Cardiac muscle cell (in vitro differentiated cells and primary cell): ENCODE measurements around the gene SYCP2L. TPM values are rescaled to one million over a fixed set of nuclear protein-coding genes. Genes with fewer than 3 reads are reported as not detected.

Experiments used
- DNase-seq, 2 donors: peaks; one replicate each; pipeline versions ENCODE4 v3.0.0 to v3.0.0-alpha.2; 2010 to 2017; ENCODE audit warnings: low read depth in 1 of 2, low spot score in 1 of 2
- H3K27ac ChIP-seq: fragments of 200-600 bp; sonication (generic); 2 replicates; pipeline ENCODE4 v1.5.1; 2016
- H3K27me3 ChIP-seq: fragments of 200-600 bp; sonication (generic); 2 replicates; pipeline ENCODE4 v1.6.0; 2016; ENCODE audit warnings: control low read depth
- H3K36me3 ChIP-seq: fragments of 200-600 bp; sonication (generic); 2 replicates; pipeline ENCODE4 v1.5.1; 2016; ENCODE audit warnings: control low read depth
- H3K4me1 ChIP-seq: fragments of 200-600 bp; sonication (generic); 2 replicates; pipeline ENCODE4 v1.8.1; 2017; ENCODE audit warnings: low read depth, mild to moderate bottlenecking, mixed run types
- H3K4me3 ChIP-seq: fragments of 200-600 bp; sonication (generic); 2 replicates; pipeline ENCODE4 v1.5.1; 2016; ENCODE audit warnings: mild to moderate bottlenecking
- H3K9me3 ChIP-seq: fragments of 200-600 bp; sonication (generic); 2 replicates; pipeline ENCODE4 v1.5.1; 2017; ENCODE audit warnings: low read depth, mild to moderate bottlenecking, control low read depth
- polyA plus RNA-seq: library from polyadenylated mRNA; unstranded; fragments of >200 nt; fragmentation: Nextera tagmentation; extraction: Ambion mirVana; gene quantifications from 2 replicates; pipeline ENCODE4 v1.2.1, GENCODE V29; 2016
- total RNA-seq: library from RNA; depleted of rRNA; stranded (reverse); fragments of >200 nt; gene quantifications from 2 replicates; pipeline ENCODE4 v1.2.3, GENCODE V29; 2016
- TF ChIP-seq, protein P1 (sequence below): IDR thresholded peaks from 2 replicates; pipeline ENCODE4 v1.5.1; 2012; ENCODE audit warnings: low read depth, mild to moderate bottlenecking, low read length

Gene SYCP2L
- total and polyA plus RNA-seq, 2 experiments from 2014 or later: 0.51 to 3.4 TPM

DNA sequence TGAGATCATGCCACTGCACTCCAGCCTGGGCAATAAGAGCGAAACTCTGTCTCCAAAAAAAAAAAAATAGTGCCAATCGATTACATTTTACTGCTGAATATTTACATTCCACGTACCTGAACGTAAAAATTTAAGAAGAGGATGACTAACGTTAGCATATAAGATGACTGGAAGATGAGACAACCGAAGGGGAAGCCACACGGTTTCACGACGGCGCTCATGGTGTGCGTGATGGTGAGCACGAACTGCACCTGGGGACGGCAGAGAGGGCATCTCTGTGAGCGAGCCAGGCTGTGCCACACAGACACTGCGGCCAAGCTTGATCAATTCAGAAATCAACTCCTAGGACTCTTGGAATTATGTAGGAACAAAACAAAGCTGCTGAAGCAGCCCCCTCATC is 102.7 kb downstream of the SYCP2L start:
- Histone ChIP-seq H3K4me1 (no peaks in the 10 kb centered on the region), H3K9me3 (no peaks in the 10 kb centered on the region), H3K36me3 (no peaks in the 10 kb centered on the region), H3K27ac (no peak overlapping the region), H3K4me3 (no peak overlapping the region), H3K27me3 (no peaks in the 10 kb centered on the region)
- DNase-seq: no peak
- TF ChIP-seq, protein P1, sequence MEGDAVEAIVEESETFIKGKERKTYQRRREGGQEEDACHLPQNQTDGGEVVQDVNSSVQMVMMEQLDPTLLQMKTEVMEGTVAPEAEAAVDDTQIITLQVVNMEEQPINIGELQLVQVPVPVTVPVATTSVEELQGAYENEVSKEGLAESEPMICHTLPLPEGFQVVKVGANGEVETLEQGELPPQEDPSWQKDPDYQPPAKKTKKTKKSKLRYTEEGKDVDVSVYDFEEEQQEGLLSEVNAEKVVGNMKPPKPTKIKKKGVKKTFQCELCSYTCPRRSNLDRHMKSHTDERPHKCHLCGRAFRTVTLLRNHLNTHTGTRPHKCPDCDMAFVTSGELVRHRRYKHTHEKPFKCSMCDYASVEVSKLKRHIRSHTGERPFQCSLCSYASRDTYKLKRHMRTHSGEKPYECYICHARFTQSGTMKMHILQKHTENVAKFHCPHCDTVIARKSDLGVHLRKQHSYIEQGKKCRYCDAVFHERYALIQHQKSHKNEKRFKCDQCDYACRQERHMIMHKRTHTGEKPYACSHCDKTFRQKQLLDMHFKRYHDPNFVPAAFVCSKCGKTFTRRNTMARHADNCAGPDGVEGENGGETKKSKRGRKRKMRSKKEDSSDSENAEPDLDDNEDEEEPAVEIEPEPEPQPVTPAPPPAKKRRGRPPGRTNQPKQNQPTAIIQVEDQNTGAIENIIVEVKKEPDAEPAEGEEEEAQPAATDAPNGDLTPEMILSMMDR: no peak

- H3K4me1 ChIP-seq: no peaks in the 10 kb centered on the region
- no peaks in the 10 kb centered on the region for H3K36me3 ChIP-seq
- peak in 1 of 2 donors; percentile 23 for DNase-seq
- no peaks in the 10 kb centered on the region for H3K9me3 ChIP-seq
- no peaks in the 10 kb centered on the region for H3K27me3 ChIP-seq
- H3K27ac ChIP-seq: no peak overlapping the region
- no peak overlapping the region for H3K4me3 ChIP-seq
- TF ChIP-seq, protein P1: no peak
Observed at GRCh38 chr6:10991115-10991514, 104.3 kb downstream of the SYCP2L start.

GRCh38 chr6:10993896-10994295 is 107.0 kb downstream of the SYCP2L start:
- TF ChIP-seq, protein P1: no peak
- Histone ChIP-seq H3K4me1 (no peaks in the 10 kb centered on the region), H3K4me3 (no peak overlapping the region), H3K9me3 (no peaks in the 10 kb centered on the region), H3K27ac (no peak overlapping the region), H3K36me3 (no peaks in the 10 kb centered on the region), H3K27me3 (no peaks in the 10 kb centered on the region)
- DNase-seq: no peak

- no peaks in the 10 kb centered on the region for H3K27me3 ChIP-seq
Observed at GRCh38 chr6:10995114-10995707, 108.4 kb downstream of the SYCP2L start.

DNA sequence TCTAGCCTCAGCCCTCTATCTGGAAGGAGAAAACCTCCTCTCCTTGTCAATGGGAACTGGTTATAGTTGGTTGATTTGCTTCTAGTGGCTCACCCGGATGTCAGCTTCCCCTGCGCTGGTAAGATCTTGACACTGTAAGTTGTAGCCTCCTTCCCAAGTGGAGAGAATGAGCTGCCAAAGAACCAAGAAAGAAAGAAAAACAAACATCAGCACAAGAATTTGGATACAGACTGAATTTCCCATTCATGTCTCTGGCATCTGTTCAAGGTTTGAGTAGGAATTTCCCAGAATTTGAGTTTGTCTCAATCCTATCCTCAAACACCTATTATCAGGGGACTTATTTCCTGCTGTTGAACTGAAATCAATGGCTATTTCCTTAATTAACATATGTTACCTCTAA is 113.1 kb downstream of the SYCP2L start:
- no peaks in the 10 kb centered on the region for H3K36me3 ChIP-seq
- no peak overlapping the region for H3K27ac ChIP-seq
- no peak overlapping the region for H3K4me3 ChIP-seq
- H3K27me3 ChIP-seq: no peaks in the 10 kb centered on the region
- H3K4me1 ChIP-seq: no peaks in the 10 kb centered on the region
- H3K9me3 ChIP-seq: no peaks in the 10 kb centered on the region
- peak in 1 of 2 donors; percentile 81 for DNase-seq
- TF ChIP-seq, protein P1: no peak

More at GRCh38 chr6:10995114-10995707, 108.4 kb downstream of the SYCP2L start:
- no peaks in the 10 kb centered on the region for H3K9me3 ChIP-seq
- H3K4me3 ChIP-seq: no peak overlapping the region
- DNase-seq: no peak
- H3K4me1 ChIP-seq: no peaks in the 10 kb centered on the region
- no peaks in the 10 kb centered on the region for H3K36me3 ChIP-seq
- no peak overlapping the region for H3K27ac ChIP-seq
- TF ChIP-seq, protein P1: no peak
